Fibroblast of lung (primary cell): ENCODE results near the gene TNFRSF19.

Experiments
- CTCF ChIP-seq, 2 donors: IDR thresholded peaks in 1 of 2; conservative IDR thresholded peaks in 1 of 2; 1 replicate in 1 of 2; 2 replicates in 1 of 2; pipeline ENCODE4 v1.5.1; 2011 to 2012; ENCODE audit warnings: low read length in 2 of 2, control low read depth in 1 of 2, inconsistent platforms in 1 of 2, low read depth in 1 of 2, mild to moderate bottlenecking in 1 of 2
- EZH2 ChIP-seq: IDR thresholded peaks from 2 replicates; pipeline ENCODE4 v1.5.1; 2012; ENCODE audit warnings: low read length, control low read depth, mild to moderate bottlenecking; ENCODE audit errors: missing control alignments

- TF ChIP-seq CTCF (conservative IDR thresholded peaks at IDR 0.05 in 1 of 2, IDR thresholded peaks at IDR 0.05 in 1 of 2; ENCODE audit: low read depth in 1 of 2, low read length in 2 of 2) = no peak
- TF ChIP-seq EZH2 = no peak
Observed at GRCh38 chr13:23600100-23600499, 29.9 kb downstream of the TNFRSF19 start.
